ENCODE data around the gene TFEC.

TFEC gene

GRCh38 chr7:115920367-115920766, 110.2 kb downstream of the TFEC start:
- DNase-seq = no peak

- DNase-seq = peak; percentile 43
Observed at GRCh38 chr7:115914951-115915350, 115.6 kb downstream of the TFEC start.

- no peak for DNase-seq
Observed at GRCh38 chr7:115911465-115911864, 119.1 kb downstream of the TFEC start.

- peak; percentile 47 for DNase-seq
Observed at GRCh38 chr7:115910541-115911164, 119.9 kb downstream of the TFEC start.

- DNase-seq = peak; percentile 18
Observed at GRCh38 chr7:115906731-115907130, 123.8 kb downstream of the TFEC start.

- DNase-seq = no peak
Observed at GRCh38 chr7:115889669-115889984, 140.9 kb downstream of the TFEC start.

- DNase-seq = no peak
Observed at GRCh38 chr7:115888981-115889668, 141.4 kb downstream of the TFEC start.

- no peak for DNase-seq
Observed at GRCh38 chr7:115885550-115885949, 145.0 kb downstream of the TFEC start.

All from fibroblast of upper back skin (primary cell).